RWPE2 (cell line): ENCODE data around the gene PCP2.

Source experiments
- ATAC-seq: fragments of 200-7000 bp; cut with Tn5 transposase; 3 replicates; pipeline ENCODE4 v1.9.1; 2021; ENCODE audit warnings: low read depth
- DNase-seq: peaks from one replicate; pipeline ENCODE4 v3.0.0-alpha.2; 2020; ENCODE audit warnings: low spot score
- H3K27ac ChIP-seq: fragments of 450-650 bp; 2 replicates; pipeline ENCODE4 v1.5.1; 2017; ENCODE audit warnings: mild to moderate bottlenecking; ENCODE audit not compliant: poor library complexity, severe bottlenecking
- H3K27me3 ChIP-seq: fragments of 250-450 bp; sonication (Bioruptor Pico); 2 replicates; pipeline ENCODE4 v1.5.1; 2021; ENCODE audit warnings: mild to moderate bottlenecking, moderate library complexity; ENCODE audit not compliant: insufficient read depth, poor library complexity, severe bottlenecking
- H3K36me3 ChIP-seq: fragments of 250-450 bp; sonication (Bioruptor Pico); 2 replicates; pipeline ENCODE4 v1.5.1; 2020; ENCODE audit warnings: low read depth, mild to moderate bottlenecking, moderate library complexity
- H3K4me1 ChIP-seq: fragments of 250-450 bp; sonication (Bioruptor Pico); 2 replicates; pipeline ENCODE4 v1.5.1; 2021; ENCODE audit warnings: mild to moderate bottlenecking, moderate library complexity; ENCODE audit not compliant: insufficient read depth, poor library complexity, severe bottlenecking
- H3K4me3 ChIP-seq: fragments of 250-450 bp; sonication (Bioruptor Pico); 2 replicates; pipeline ENCODE4 v1.5.1; 2021; ENCODE audit warnings: mild to moderate bottlenecking, moderate library complexity; ENCODE audit not compliant: severe bottlenecking
- H3K9me3 ChIP-seq: fragments of 250-450 bp; sonication (Bioruptor Pico); 2 replicates; pipeline ENCODE4 v1.5.1; 2021; ENCODE audit warnings: mild to moderate bottlenecking, moderate library complexity; ENCODE audit not compliant: severe bottlenecking
- TF ChIP-seq, protein P1 (sequence below): fragments of 450-650 bp; IDR thresholded peaks from one replicate; pipeline ENCODE4 v1.5.1; 2017; ENCODE audit warnings: mild to moderate bottlenecking, moderate library complexity; ENCODE audit not compliant: poor library complexity, severe bottlenecking

Gene PCP2

GRCh38 chr19:7582446-7582845 is 51.1 kb downstream of the PCP2 start:
- TF ChIP-seq, protein P1, sequence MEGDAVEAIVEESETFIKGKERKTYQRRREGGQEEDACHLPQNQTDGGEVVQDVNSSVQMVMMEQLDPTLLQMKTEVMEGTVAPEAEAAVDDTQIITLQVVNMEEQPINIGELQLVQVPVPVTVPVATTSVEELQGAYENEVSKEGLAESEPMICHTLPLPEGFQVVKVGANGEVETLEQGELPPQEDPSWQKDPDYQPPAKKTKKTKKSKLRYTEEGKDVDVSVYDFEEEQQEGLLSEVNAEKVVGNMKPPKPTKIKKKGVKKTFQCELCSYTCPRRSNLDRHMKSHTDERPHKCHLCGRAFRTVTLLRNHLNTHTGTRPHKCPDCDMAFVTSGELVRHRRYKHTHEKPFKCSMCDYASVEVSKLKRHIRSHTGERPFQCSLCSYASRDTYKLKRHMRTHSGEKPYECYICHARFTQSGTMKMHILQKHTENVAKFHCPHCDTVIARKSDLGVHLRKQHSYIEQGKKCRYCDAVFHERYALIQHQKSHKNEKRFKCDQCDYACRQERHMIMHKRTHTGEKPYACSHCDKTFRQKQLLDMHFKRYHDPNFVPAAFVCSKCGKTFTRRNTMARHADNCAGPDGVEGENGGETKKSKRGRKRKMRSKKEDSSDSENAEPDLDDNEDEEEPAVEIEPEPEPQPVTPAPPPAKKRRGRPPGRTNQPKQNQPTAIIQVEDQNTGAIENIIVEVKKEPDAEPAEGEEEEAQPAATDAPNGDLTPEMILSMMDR = no peak
- Histone ChIP-seq H3K36me3 (no peaks in the 10 kb centered on the region), H3K27me3 (no peaks in the 10 kb centered on the region), H3K4me1 (no peaks in the 10 kb centered on the region), H3K27ac (no peak overlapping the region), H3K9me3 (no peaks in the 10 kb centered on the region), H3K4me3 (no peak overlapping the region)
- no peak for ATAC-seq
- DNase-seq = no peak
